ENCODE data around the gene PTPRN2.

The PTPRN2 gene

GRCh38 chr7:157822688-157823031 is 765.0 kb downstream of the PTPRN2 start:
- CTCF ChIA-PET = no interaction called here
- H3K4me3 ChIP-seq (ENCODE audit: low read depth, low read length) = no peak overlapping the region
- TF ChIP-seq CTCF (IDR thresholded peaks at IDR 0.05; ENCODE audit: insufficient read depth, low read length, missing control alignments) = no peak
- POLR2A ChIA-PET = no interaction called here
- no peak for DNase-seq (ENCODE audit: low read depth, low spot score)

- POLR2A ChIA-PET = no interaction called here
- H3K4me3 ChIP-seq (ENCODE audit: low read depth, low read length) = no peak overlapping the region
- no peak for TF ChIP-seq CTCF (IDR thresholded peaks at IDR 0.05; ENCODE audit: insufficient read depth, low read length, missing control alignments)
- no peak for DNase-seq (ENCODE audit: low read depth, low spot score)
- CTCF ChIA-PET = no interaction called here
Measured at GRCh38 chr7:157821959-157822687, 765.5 kb downstream of the PTPRN2 start.

- no peak overlapping the region for H3K4me3 ChIP-seq (ENCODE audit: low read depth, low read length)
- ChIA-PET POLR2A (no interaction called here), CTCF (no interaction called here)
- no peak for DNase-seq (ENCODE audit: low read depth, low spot score)
- TF ChIP-seq CTCF (IDR thresholded peaks at IDR 0.05; ENCODE audit: insufficient read depth, low read length, missing control alignments) = no peak
Measured at GRCh38 chr7:157820796-157821195, 766.8 kb downstream of the PTPRN2 start.

- CTCF ChIA-PET = no interaction called here
- POLR2A ChIA-PET = no interaction called here
- H3K4me3 ChIP-seq (ENCODE audit: low read depth, low read length) = no peak overlapping the region
- no peak for DNase-seq (ENCODE audit: low read depth, low spot score)
- TF ChIP-seq CTCF (IDR thresholded peaks at IDR 0.05; ENCODE audit: insufficient read depth, low read length, missing control alignments) = no peak
Measured at GRCh38 chr7:157819455-157819807, 768.2 kb downstream of the PTPRN2 start.

- H3K4me3 ChIP-seq (ENCODE audit: low read depth, low read length) = no peak overlapping the region
- CTCF ChIA-PET = no interaction called here
- no peak for DNase-seq (ENCODE audit: low read depth, low spot score)
- POLR2A ChIA-PET = no interaction called here
- no peak for TF ChIP-seq CTCF (IDR thresholded peaks at IDR 0.05; ENCODE audit: insufficient read depth, low read length, missing control alignments)
Measured at GRCh38 chr7:157818701-157819454, 768.7 kb downstream of the PTPRN2 start.

GRCh38 chr7:157817944-157818700 is 769.5 kb downstream of the PTPRN2 start:
- ChIA-PET CTCF (no interaction called here), POLR2A (no interaction called here)
- no peak for DNase-seq (ENCODE audit: low read depth, low spot score)
- H3K4me3 ChIP-seq (ENCODE audit: low read depth, low read length) = no peak overlapping the region
- TF ChIP-seq CTCF (IDR thresholded peaks at IDR 0.05; ENCODE audit: insufficient read depth, low read length, missing control alignments) = no peak

Measured in AG04449 (cell line).